GM18861 (cell line): ENCODE measurements around the gene HS1BP3.

Experiments
- ATAC-seq: cut with Tn5 transposase; IDR thresholded peaks from one replicate; pipeline ENCODE4 v1.9.1; 2021; ENCODE audit not compliant: unreplicated experiment

The HS1BP3 gene

GRCh38 chr2:20675701-20676352 lies 24.9 kb upstream of the HS1BP3 start:
- ATAC-seq = peak; percentile 68

- ATAC-seq = no peak
Measured at GRCh38 chr2:20674974-20675679, 24.2 kb upstream of the HS1BP3 start.

DNA sequence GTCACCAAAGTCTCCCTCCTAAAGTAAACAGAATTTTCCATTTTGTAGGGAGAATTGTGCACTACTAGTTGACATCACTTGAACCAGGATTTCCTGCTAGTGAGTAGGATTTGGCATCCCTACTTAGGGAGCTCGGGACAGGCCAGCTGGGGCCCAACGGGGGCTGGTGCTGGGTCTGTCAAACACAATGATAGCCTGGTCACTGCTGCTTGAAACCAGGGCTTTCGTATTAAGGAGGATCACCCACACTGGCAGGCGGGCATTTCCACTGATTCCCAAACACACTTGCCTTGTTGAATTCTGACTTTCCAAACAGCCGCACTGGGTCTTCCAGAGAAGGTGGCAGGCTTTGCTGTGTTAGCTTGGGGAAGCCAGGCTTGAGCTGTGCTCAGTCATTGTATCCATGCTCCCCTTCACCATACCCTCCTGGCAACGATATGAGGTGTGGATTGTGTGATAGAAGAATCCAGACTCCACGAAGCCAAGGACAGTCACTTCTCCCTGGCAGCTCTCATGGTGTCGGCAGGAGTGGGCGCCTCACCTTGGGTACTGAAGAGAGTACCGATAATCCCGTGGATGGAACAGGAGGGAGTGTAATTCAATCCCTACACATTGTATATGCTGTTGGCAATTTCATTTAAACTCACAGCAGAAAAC lies 23.5 kb upstream of the HS1BP3 start:
- no peak for ATAC-seq

DNA sequence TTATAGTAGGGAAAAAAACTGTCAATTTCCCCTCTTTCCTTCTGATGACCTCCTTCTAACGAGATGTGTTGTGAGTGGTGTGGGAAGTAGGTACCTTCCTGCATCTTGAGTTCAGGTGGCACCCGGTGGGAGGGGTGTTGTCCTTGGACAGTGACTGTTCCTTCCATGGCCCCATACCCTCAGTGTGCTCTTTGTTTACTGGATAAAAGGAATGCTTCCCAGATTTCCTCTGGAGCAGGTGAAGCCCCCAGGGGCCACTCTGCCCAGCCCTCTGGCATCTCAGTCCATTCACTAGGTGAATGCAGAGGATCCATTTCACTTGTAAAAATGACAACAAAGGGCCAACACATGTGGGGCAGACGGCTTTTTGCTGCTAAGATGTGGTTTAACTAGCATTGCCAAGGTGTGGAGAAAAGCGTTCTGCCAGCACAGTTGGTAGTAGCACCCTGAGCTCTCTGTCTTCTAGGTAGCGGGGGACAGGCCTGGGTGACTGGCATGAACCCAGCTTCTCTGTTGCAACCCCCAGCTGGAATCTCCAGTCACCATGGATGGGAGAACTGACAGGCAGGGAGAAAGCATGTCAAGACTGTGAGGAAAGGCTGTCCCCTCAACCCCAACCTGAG lies 22.9 kb upstream of the HS1BP3 start:
- no peak for ATAC-seq

DNA sequence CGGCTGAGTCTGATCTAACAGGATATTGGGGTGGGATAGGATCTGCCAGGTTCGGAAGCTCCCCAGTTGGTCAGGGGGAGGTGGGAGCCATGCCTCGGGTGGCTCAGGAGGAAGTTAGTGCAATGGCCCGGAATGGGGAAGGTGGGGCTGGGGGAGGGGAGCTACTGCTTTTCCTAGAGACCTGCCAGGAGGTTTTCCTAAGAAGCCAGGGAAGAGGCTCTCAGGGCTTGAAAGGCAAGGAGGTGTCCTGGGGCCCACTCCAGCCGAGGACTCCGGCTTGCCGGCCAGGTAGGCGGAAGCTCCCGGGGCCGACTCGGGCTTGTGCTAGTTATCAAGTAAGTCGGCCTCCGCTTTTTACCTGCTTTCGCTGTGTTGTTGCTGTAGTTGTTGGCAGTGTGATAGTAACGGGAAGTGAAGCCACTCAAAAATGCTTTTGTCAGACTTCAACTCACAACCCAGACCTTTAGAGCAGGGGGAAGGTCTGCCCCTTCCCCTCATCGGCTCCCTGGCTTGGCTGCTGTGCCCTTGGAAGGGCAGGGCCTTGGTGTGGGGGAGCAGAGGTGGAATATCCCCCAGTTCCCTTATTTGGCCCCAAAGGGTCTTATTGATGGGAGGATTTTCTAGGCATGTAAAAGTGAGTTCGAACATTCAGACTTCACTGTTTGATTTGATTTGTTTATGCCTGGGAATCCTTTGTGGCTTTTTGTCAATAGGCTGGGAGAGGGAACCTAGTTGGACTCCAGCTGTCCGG lies 21.5 kb upstream of the HS1BP3 start:
- ATAC-seq = no peak

DNA sequence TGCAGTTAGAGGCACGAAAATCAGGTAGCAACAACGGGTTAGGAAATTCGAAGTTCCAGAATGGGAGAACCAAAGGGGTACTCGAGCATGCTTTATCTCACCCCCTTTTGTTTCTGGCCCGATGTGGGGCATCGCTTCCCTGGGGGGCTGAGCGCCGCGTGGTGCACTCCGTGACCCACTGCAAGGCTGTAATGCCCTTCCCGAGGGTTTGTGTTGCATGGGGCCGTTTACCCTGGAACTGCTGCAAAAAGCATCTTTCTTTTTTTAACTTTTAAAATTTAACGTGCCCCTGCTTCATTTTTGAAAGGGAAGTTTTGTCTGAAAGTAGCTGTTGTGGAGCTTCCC lies 20.8 kb upstream of the HS1BP3 start:
- ATAC-seq = no peak

GRCh38 chr2:20671036-20671735 lies 20.3 kb upstream of the HS1BP3 start:
- ATAC-seq = no peak

DNA sequence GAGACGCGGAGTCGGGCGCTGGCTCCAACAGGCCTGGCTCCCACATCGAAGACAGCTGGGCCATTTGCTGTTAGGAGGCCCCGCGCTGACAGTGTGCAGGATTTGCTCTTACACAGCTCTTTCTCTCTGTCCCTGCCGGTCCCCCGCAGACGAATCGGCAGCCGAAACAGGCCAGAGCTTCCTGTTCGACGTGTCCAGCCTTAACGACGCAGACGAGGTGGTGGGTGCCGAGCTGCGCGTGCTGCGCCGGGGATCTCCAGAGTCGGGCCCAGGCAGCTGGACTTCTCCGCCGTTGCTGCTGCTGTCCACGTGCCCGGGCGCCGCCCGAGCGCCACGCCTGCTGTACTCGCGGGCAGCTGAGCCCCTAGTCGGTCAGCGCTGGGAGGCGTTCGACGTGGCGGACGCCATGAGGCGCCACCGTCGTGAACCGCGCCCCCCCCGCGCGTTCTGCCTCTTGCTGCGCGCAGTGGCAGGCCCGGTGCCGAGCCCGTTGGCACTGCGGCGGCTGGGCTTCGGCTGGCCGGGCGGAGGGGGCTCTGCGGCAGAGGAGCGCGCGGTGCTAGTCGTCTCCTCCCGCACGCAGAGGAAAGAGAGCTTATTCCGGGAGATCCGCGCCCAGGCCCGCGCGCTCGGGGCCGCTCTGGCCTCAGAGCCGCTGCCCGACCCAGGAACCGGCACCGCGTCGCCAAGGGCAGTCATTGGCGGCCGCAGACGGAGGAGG lies 19.6 kb upstream of the HS1BP3 start:
- ATAC-seq = no peak

DNA sequence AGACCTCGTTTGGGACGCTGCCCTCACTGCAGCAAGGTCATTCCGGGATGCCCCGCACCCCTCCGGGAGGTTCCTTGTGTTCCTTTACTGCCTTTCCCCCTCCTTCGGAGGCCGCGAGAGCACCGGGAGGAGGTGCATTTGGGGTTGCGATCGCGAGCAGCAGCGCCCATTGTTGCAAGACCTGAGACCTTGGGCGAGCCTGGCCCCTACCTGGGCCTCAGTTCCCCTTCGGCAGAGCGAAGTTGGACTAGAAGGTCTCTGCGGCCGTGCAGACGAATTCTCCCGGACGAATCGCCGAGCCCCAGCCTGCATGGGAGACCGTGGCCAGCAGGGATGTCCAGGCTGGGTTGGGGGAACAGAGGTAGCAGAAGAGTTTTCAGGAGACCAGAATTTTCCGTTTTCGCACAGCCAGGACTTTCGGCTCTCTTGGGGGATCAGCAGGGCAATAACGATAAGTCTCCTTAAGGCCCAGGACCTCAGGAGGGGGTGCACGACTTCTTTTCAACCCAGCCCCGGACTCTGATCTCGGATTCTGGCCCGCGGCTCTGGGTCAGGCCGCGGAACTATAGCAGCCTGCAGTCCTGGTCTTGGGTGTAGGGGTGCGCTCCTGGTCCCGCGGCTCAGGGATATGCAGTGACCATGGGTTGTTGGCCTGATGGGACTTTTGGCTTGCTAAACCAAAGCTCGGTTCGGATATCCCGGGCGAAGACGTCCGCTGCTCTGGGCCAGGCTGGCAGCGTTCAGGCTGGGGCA lies 18.8 kb upstream of the HS1BP3 start:
- no peak for ATAC-seq

GRCh38 chr2:20668871-20669475 lies 18.1 kb upstream of the HS1BP3 start:
- ATAC-seq = no peak

DNA sequence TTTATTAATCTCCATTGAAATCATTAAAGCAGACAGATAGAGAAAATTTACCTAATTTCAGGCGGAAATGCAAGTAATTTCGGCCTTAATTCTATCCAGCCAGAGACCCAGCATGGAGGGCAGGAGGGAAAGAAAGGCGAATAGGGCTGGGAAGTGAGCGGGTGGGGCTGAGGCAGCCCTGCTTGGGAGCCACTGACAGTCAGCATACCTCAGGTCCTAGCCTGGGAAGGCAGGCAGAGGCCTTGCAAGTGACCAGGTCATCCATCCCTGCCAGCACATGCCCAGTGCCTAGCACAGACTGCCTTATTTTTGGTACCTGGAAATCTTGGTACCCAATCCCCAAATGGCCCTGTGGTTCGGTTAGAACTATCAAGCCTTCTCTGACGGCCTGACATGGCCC lies 17.6 kb upstream of the HS1BP3 start:
- ATAC-seq = no peak

GRCh38 chr2:20667531-20668401 lies 16.9 kb upstream of the HS1BP3 start:
- no peak for ATAC-seq

GRCh38 chr2:20667151-20667530 lies 16.2 kb upstream of the HS1BP3 start:
- no peak for ATAC-seq

GRCh38 chr2:20666304-20667150 lies 15.6 kb upstream of the HS1BP3 start, which contains the start of gene GDF7:
Gene GDF7, plus strand, starts transcription at chr2:20667144. Its CDS starts 96 bp downstream, at chr2:20667240.
- ATAC-seq = no peak

GRCh38 chr2:20666005-20666303 lies 15.1 kb upstream of the HS1BP3 start:
- no peak for ATAC-seq

- no peak for ATAC-seq
Measured at GRCh38 chr2:20665243-20666004, 14.5 kb upstream of the HS1BP3 start.
